Activated naive CD4-positive, alpha-beta T cell treated with Interleukin-2 at 50 U/mL for 16 hours (primary cell): Measurements from ENCODE around the gene CFAP58.
A peak's percentile ranks its signal among the peaks of the same experiment; 100 is the strongest.

Experiments
- DNase-seq: peaks from one replicate; pipeline ENCODE4 v3.0.0-alpha.2; 2020

Gene CFAP58

GRCh38 chr10:104323085-104323484 lies 30.5 kb upstream of the CFAP58 start:
- no peak for DNase-seq

- DNase-seq = no peak
Measured at GRCh38 chr10:104323760-104324201, 29.9 kb upstream of the CFAP58 start.

GRCh38 chr10:104324221-104324686 lies 29.4 kb upstream of the CFAP58 start:
- no peak for DNase-seq

GRCh38 chr10:104324931-104325330 lies 28.7 kb upstream of the CFAP58 start:
- no peak for DNase-seq

- no peak for DNase-seq
Measured at GRCh38 chr10:104325436-104326435, 27.9 kb upstream of the CFAP58 start.

GRCh38 chr10:104326991-104327610 lies 26.5 kb upstream of the CFAP58 start:
- DNase-seq = no peak

DNA sequence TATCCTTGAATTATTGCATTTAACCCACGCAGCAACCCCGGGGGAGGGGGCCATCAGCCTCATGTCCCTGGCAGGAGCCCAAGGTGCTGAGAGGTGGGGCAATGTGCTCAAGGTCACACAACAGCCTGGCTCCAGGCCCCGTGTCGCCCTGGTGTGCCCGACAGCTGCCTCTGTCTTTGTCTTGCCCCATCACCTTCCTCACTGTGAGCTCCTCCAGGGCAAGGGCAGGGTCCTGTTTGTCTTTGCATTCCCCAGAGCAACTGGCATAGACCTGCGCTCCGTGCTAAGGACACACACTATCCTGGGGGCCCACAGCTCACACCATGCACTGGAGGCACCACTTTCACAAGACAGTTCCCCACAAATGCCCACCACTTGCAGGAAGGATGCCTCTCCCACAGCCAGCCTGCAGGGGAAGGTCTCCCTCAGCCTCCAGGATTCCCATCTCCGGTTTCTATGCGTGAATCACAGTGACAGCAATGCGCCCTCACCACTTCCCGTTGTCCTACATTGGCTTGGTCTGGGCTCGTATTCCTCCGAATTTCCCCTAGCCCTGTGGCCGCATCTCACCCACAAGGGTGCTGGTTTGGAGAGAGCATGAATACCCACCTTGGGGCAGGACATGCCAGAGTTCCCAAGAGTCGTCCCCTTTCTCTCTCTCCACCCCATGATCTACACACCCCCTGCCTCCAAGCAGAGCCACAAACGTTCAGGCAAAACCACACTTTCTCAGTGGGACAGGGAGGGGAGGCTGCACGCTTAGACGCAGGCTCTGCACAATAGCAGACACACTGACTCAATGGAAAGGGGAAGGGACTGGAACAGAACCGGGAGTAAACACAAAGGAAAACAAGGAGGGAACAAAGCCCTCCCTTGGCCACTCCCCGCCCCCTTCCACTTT lies 25.6 kb upstream of the CFAP58 start:
- DNase-seq = peak; percentile 15

- DNase-seq = no peak
Measured at GRCh38 chr10:104328646-104328895, 25.1 kb upstream of the CFAP58 start.

GRCh38 chr10:104328896-104329710 lies 24.5 kb upstream of the CFAP58 start:
- peak; percentile 86 for DNase-seq

- no peak for DNase-seq
Measured at GRCh38 chr10:104329735-104330134, 23.9 kb upstream of the CFAP58 start.

DNA sequence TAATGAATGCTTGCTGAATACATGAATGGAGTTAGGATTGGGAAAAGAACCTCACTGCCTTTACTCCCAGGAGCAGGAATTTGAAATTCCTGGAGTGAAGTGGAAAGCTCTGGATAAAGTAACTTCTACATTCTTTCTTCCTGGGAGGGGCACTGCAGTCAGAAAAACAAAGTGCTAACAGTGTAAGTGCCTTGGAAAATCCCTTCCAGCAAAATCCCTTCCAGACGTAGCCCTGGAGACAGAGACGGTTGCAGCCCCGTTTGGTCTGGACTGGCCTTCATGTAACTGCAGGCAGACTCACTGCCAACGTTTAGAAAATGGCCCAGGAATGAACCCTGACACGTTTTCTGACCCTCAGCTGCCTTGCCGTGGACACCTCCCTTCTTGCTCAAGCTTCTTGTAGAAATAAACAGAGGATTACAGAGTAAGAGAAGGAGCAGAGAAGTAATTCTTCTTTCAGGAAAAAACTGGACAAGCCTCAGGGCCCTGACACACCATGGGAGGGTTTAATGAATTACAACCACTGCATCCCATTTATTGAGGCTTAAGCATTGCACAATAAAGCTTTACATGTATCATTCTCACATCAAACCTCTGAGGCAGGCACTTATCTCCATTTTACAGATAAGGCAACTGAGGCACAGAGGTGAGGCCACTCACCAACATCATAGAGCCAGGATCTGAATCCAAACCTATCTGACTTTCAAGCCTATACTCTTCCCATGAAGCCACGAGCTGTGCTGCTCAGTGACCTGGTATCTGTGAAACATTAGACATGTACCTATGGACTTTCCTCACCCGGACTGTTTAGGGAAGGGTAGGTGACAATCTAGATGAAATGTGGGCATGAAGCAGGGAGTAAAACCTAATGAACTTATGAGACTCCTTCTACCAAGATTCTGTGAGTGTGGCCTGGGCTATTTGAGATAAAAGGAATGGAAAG lies 23.2 kb upstream of the CFAP58 start:
- DNase-seq = no peak

DNA sequence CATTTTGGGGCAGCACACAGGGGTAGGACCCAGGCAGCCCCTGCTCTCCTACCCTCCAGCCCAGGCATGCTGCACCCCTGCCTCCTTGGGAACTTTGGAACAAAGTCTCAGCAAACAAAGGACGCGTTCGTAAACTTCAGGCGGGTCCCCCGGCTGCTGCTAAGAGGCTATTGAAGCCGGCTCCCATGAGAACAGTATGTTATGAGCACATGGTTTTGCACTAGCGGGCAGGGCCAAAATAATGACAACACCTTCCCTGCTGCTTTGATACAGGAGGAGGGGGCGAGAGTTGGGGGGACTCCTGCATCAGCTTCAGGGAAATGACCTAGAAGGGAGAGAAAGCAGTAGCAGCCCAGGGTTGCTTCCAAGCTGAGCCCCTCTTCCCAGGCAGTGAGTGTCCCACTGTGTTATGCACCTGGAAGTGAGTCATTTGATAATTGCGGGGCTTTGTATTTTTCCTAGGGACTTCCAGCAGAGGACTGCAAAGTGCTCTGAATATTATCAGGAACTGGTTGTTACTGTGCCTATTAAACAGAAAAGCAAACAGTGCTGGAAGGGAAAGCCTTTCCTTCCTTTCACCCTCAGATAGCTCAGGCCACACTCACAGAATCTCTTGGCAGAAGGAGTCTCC lies 22.3 kb upstream of the CFAP58 start:
- no peak for DNase-seq

- peak; percentile 0 for DNase-seq
Measured at GRCh38 chr10:104332243-104333031, 21.2 kb upstream of the CFAP58 start.

DNA sequence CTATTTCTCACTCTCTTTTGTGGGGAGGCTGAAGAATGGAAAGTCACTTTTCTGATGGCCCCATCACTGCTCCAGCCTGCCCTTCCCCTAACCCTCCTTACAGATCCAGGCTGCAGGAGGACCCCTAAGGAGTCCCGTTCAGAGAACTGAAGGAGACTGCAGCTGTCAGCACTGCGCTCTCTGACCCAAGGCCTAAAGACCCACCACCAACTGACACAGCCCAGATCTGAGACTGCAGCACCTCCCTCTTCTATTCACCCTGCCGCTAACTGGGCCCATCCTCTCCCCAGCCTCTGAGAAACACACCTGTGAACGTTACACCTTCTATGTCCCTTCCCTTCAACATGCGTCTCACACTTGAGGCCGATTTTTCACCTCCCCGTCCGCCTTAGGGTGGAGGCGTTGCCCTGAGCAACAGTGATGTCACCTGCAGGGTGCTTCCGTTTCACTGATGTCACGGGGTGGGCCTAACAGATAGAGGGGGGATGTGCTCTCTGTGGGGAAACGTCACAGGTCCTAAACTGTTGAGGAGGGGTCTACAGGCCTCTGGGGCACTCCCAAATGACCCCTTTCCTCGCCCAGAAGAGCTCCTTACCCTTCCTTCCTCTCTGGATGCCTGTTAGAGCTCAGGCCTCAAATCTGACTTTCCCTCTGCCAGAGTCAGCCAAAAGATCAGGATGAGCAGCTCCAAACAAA lies 20.5 kb upstream of the CFAP58 start:
- DNase-seq = peak; percentile 42

DNA sequence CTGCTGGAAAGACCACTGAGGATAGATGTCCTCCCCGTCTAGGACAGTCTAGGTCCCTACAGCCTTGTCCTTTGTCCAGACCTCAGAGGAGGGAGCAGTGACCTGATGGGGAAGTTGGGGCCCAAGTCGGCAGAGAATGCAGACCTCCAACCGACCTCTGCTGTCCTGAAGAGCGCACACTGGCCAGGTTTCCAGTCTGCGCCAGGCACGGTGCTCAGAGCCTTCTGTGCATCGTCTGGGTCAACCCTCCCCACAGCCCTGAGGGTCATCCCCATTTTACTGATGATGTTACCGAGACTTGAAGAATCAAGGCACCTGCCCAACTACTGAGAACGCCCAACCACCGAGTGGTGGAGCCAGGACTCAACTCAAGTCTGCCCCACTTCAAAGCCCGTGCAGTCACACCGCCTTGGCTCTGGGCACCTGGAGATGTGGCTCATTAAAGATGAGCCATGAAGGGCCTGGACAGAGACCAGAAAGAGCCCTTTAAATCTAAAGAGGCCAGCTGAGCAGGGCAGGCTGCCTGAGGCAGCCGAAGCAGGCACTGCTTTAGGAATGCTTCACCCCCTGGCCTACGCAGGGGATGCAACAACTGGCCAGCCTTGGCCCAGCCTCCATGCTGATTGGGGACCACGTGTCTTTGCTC lies 19.8 kb upstream of the CFAP58 start:
- DNase-seq = peak; percentile 1

- no peak for DNase-seq
Measured at GRCh38 chr10:104334561-104334960, 19.1 kb upstream of the CFAP58 start.

DNA sequence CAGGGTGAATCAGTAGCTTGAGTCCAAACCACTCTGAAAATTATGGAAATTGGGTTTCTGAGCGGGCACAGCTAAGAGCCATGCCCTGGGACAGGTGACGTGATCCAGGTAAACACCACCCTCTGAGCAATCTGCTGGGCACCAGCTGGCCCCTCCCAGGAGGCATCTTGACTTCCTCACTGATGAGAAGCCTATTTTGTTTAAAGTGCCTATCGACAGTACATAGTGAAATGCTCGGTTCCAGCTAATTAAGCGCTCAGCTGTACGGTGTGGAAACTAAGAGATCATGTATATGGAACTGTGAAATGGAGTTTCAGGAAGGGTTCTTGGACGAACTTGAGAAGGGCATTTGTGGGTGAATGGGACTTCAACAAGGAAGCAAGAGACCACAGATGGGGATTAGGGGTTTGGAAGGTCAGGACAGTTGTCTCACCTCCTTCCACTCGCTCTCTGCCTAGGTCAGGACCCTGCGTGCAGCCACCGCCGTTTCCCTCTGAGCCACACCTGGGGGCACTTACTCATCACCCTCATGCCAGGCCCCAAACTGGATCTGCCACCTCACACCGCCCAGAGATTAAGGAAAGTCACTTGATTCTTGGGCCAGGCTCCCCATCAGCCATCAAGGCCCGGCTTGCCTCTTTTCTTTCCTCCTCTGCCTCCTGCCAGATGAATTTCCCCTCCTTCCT lies 18.5 kb upstream of the CFAP58 start:
- DNase-seq = no peak
